OCI-LY1 (cell line): Measurements from ENCODE around the gene PRKCZ.
"Not testable (repeated sequence)": the region's sequence is repeated elsewhere in the genome, so short reads cannot be mapped to it uniquely, and the experiment has no call there.

Source experiments
- CTCF ChIP-seq: fragments of 200-600 bp; sonication (generic), shearing (Covaris generic); IDR thresholded peaks from 2 replicates; pipeline ENCODE4 v1.5.1; 2017; ENCODE audit warnings: mild to moderate bottlenecking, antibody characterized with exemption, low read length, moderate library complexity, mixed read lengths
- EZH2 ChIP-seq: fragments of 200-600 bp; sonication (generic), shearing (Covaris generic); IDR thresholded peaks from 2 replicates; pipeline ENCODE4 v1.8.0; 2017; ENCODE audit warnings: borderline replicate concordance, mixed run types, mild to moderate bottlenecking, antibody characterized with exemption, low read length, moderate library complexity, mixed read lengths

- not testable (repeated sequence) for TF ChIP-seq CTCF, EZH2
These were observed 64.4 kb downstream of the PRKCZ start for GRCh38 chr1:2114635-2115007.
